DOHH2 (cell line): ENCODE data around the gene PCDHB7.
A peak's percentile ranks its signal among the peaks of the same experiment; 100 is the strongest.
"Not testable (repeated sequence)": the region's sequence is repeated elsewhere in the genome, so short reads cannot be mapped to it uniquely, and the experiment has no call there.

Experiments
- H3F3A ChIP-seq: fragments of 200-600 bp; sonication (generic), shearing (Covaris generic); 2 replicates; pipeline ENCODE4 v1.6.0; 2016; ENCODE audit warnings: antibody characterized with exemption, mild to moderate bottlenecking; ENCODE audit not compliant: control insufficient read depth, insufficient read depth
- H3K27ac ChIP-seq: fragments of 200-600 bp; sonication (generic); 2 replicates; pipeline ENCODE4 v1.5.1; 2014; ENCODE audit warnings: low read depth, mild to moderate bottlenecking, low read length, moderate library complexity
- H3K27me3 ChIP-seq: fragments of 200-600 bp; sonication (generic); 2 replicates; pipeline ENCODE4 v1.6.1; 2014; ENCODE audit warnings: mild to moderate bottlenecking, low read length, mixed read lengths; ENCODE audit not compliant: control insufficient read depth
- H3K36me3 ChIP-seq: fragments of 200-600 bp; sonication (generic); 2 replicates; pipeline ENCODE4 v1.6.1; 2014; ENCODE audit warnings: mild to moderate bottlenecking, low read length, moderate library complexity, mixed read lengths; ENCODE audit not compliant: control insufficient read depth
- H3K4me1 ChIP-seq: fragments of 200-600 bp; sonication (generic); 2 replicates; pipeline ENCODE4 v1.6.1; 2014; ENCODE audit warnings: mild to moderate bottlenecking, low read length, mixed read lengths; ENCODE audit not compliant: control insufficient read depth
- H3K4me2 ChIP-seq: fragments of 200-600 bp; sonication (generic); 2 replicates; pipeline ENCODE4 v1.6.0; 2014; ENCODE audit warnings: mild to moderate bottlenecking, low read length, moderate library complexity
- H3K4me3 ChIP-seq: fragments of 200-600 bp; sonication (generic); 2 replicates; pipeline ENCODE4 v1.5.1; 2014; ENCODE audit warnings: mild to moderate bottlenecking, low read length, mixed read lengths
- H3K79me2 ChIP-seq: fragments of 200-600 bp; sonication (generic); 2 replicates; pipeline ENCODE4 v1.6.1; 2014; ENCODE audit warnings: mild to moderate bottlenecking, low read length, mixed read lengths; ENCODE audit not compliant: control insufficient read depth
- H3K9me2 ChIP-seq: fragments of 200-600 bp; sonication (generic); replicated peaks from 2 replicates; pipeline ENCODE4 v1.6.1; 2014; ENCODE audit warnings: mild to moderate bottlenecking, low read length, mixed read lengths; ENCODE audit not compliant: control insufficient read depth
- H3K9me3 ChIP-seq: fragments of 200-600 bp; sonication (generic); 2 replicates; pipeline ENCODE4 v1.6.1; 2014; ENCODE audit warnings: antibody characterized with exemption, low read length, mixed read lengths; ENCODE audit not compliant: control insufficient read depth, insufficient read depth
- H4K20me1 ChIP-seq: fragments of 200-600 bp; sonication (generic); 2 replicates; pipeline ENCODE4 v1.6.0; 2014; ENCODE audit warnings: low read depth, mild to moderate bottlenecking, antibody characterized with exemption, low read length, moderate library complexity; ENCODE audit not compliant: control insufficient read depth, insufficient read depth
- EZH2phosphoT487 ChIP-seq: fragments of 200-600 bp; sonication (generic); IDR thresholded peaks from 2 replicates; pipeline ENCODE4 v1.6.1; 2017; ENCODE audit warnings: borderline replicate concordance, mild to moderate bottlenecking, antibody characterized with exemption, low read length, moderate library complexity, mixed read lengths
- TF ChIP-seq, protein P1 (sequence below): fragments of 200-600 bp; sonication (generic); IDR thresholded peaks from one replicate; pipeline ENCODE4 v1.5.1; 2014; ENCODE audit warnings: antibody characterized with exemption, mild to moderate bottlenecking, low read depth, low read length; ENCODE audit not compliant: poor library complexity, severe bottlenecking

PCDHB7 gene

DNA sequence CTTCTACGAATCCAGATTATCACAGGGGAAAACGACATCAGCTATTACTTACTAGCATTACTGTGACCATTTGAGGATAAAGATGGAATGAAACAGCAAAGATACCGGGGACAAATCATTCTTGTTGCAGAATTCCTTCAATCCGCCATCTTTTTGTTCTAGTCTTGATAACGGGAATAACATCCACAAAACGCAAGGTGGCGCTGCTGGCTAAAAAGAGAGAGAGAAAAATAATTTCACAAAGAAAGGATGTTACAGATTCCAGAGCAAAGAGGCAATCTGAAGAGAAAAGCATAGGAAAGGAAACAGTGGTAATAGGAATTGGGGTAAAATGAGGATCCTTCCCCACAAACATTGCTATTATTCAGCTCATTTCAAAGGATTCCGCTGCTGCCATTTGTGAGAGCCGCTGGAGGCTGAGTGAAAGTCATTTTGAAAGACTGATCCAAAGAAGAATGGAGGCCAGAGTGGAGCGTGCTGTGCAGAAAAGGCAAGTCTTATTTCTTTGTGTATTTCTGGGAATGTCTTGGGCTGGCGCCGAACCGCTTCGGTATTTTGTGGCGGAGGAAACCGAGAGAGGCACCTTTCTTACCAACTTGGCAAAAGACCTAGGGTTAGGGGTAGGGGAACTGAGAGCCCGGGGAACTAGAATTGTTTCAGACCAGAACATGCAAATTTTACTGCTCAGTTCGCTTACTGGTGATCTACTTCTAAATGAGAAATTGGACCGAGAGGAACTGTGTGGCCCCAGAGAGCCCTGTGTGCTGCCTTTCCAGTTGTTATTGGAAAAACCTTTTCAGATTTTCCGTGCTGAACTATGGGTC is at the start of gene PCDHB7:
Gene PCDHB7 (plus strand): TSS at position 264 of the 824 bp plus-strand sequence. CDS start 192 bp downstream, at position 456.
- no peak within 1 kb of the TSS for H3K4me3 ChIP-seq
- no peaks in the 10 kb centered on the region for H3K79me2 ChIP-seq
- H3K4me2 ChIP-seq, result 0 out of 2 replicates have a peak within 1 kb of the TSS, but pooled peaks have one; percentile 20
- H3K27me3 ChIP-seq, result peaks cover 3% of the 10 kb centered on the region; the same call in 1 of the 2 replicates
- H3K9me2 ChIP-seq, result no peaks in the 10 kb centered on the region
- no peaks in the 10 kb centered on the region for H3K4me1 ChIP-seq
- H4K20me1 ChIP-seq, result no peaks in the 10 kb centered on the region
- H3F3A ChIP-seq, result no peaks in the 10 kb centered on the region
- no peaks in the 10 kb centered on the region for H3K36me3 ChIP-seq
- no peaks in the 10 kb centered on the region for H3K9me3 ChIP-seq
- no peak within 1 kb of the TSS for H3K27ac ChIP-seq
- TF ChIP-seq EZH2phosphoT487, result no peak
- TF ChIP-seq, protein P1, sequence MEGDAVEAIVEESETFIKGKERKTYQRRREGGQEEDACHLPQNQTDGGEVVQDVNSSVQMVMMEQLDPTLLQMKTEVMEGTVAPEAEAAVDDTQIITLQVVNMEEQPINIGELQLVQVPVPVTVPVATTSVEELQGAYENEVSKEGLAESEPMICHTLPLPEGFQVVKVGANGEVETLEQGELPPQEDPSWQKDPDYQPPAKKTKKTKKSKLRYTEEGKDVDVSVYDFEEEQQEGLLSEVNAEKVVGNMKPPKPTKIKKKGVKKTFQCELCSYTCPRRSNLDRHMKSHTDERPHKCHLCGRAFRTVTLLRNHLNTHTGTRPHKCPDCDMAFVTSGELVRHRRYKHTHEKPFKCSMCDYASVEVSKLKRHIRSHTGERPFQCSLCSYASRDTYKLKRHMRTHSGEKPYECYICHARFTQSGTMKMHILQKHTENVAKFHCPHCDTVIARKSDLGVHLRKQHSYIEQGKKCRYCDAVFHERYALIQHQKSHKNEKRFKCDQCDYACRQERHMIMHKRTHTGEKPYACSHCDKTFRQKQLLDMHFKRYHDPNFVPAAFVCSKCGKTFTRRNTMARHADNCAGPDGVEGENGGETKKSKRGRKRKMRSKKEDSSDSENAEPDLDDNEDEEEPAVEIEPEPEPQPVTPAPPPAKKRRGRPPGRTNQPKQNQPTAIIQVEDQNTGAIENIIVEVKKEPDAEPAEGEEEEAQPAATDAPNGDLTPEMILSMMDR, result peak; percentile 89

DNA sequence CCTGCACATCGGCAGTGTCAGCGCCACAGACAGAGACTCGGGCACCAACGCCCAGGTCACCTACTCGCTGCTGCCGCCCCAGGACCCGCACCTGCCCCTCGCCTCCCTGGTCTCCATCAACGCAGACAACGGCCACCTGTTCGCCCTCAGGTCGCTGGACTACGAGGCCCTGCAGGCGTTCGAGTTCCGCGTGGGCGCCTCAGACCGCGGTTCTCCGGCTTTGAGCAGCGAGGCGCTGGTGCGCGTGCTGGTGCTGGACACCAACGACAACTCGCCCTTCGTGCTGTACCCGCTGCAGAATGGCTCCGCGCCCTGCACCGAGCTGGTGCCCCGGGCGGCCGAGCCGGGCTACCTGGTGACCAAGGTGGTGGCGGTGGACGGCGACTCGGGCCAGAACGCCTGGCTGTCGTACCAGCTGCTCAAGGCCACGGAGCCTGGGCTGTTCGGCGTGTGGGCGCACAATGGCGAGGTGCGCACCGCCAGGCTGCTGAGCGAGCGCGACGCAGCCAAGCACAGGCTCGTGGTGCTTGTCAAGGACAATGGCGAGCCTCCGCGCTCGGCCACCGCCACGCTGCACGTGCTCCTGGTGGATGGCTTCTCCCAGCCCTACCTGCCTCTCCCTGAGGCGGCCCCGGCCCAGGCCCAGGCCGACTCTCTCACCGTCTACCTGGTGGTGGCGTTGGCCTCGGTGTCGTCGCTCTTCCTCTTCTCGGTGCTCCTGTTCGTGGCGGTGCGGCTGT is 48.9 kb upstream of the PCDHB7 start:
- not testable (repeated sequence) for H3K27ac ChIP-seq, H3K27me3 ChIP-seq, H3K4me3 ChIP-seq, H3K79me2 ChIP-seq, H3K36me3 ChIP-seq, H3F3A ChIP-seq, H4K20me1 ChIP-seq, H3K4me1 ChIP-seq, H3K9me3 ChIP-seq, H3K4me2 ChIP-seq, H3K9me2 ChIP-seq

DNA sequence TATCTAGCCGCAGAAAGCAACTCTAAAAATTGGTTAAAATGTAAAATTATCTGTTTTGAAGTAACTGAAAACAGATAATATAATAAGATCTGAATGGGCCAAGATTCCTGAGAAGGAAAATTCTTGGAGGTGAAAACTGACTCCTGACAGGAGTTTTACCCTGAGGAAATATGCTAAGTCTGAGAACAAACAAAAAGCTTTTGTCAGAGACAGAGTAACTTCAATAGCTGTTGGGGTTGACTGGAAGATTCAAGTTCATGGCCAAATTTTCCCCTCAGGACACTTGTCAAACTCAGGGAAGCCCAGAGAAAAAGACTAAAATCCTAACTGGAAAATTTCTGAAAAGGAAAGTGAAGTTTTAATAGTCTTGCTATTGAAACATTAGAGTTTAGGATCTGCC is 45.1 kb upstream of the PCDHB7 start:
- no peak for TF ChIP-seq EZH2phosphoT487
- TF ChIP-seq, protein P1, result no peak
- Histone ChIP-seq H3K79me2 (no peaks in the 10 kb centered on the region), H3K4me1 (no peaks in the 10 kb centered on the region), H3F3A (no peaks in the 10 kb centered on the region), H3K4me3 (no peak overlapping the region), H3K36me3 (no peaks in the 10 kb centered on the region), H3K27ac (no peak overlapping the region), H3K9me2 (no peaks in the 10 kb centered on the region), H4K20me1 (no peaks in the 10 kb centered on the region), H3K27me3 (no peaks in the 10 kb centered on the region), H3K4me2 (no peak overlapping the region), H3K9me3 (no peaks in the 10 kb centered on the region)
